ENCODE data around the gene CSRP2. TPM values are rescaled to one million over a fixed set of nuclear protein-coding genes. Genes with fewer than 3 reads are reported as not detected.

Gene CSRP2
- total and polyA plus RNA-seq, 2 of the 8 experiments (the other 6 are each of a cell fraction or from before 2014, with no cell fraction given), result 149 to 227 TPM

DNA sequence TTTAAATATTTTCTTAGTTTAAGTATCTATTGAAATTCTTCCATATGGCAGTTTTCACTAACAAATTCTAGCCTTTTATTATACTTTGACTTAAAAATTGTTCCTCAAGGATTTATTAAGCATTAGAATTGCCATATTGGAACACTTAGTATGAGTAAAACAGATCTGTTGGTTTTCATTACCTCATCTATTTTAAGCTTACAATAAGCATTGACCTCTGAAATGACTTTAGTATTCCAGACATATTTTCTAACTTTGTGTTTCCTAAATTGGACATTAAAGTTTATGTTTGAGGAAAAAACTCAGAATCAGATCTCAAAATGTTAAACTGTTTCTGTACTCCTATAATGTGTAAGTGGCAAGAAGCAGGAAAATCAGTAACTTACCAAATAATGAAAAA lies 48.4 kb downstream of the CSRP2 start:
- Histone ChIP-seq H2BK12ac (ENCODE audit: low read depth, low read length) (no peak overlapping the region), H3K27ac (ENCODE audit: low read depth, low read length) (no peak overlapping the region), H2AK5ac (ENCODE audit: low read depth, low read length) (no peak overlapping the region), H3K4ac (replicated peaks; ENCODE audit: insufficient read length, low read depth, low read length) (no peak overlapping the region), H3K9ac (replicated peaks in 1 of 4; ENCODE audit: extremely low read depth in 1 of 4, low read depth in 3 of 4, low read length in 3 of 4) (no peak overlapping the region), H4K8ac (ENCODE audit: extremely low read depth, insufficient read depth, low read length) (no peak overlapping the region), H2BK15ac (ENCODE audit: low read length) (no peak overlapping the region), H3K4me1 (replicated peaks in 1 of 4; ENCODE audit: control insufficient read depth in 3 of 4, insufficient read depth in 4 of 4, low read length in 3 of 4) (no peaks in the 10 kb centered on the region), H3K27me3 (replicated peaks in 1 of 4; ENCODE audit: control insufficient read depth in 3 of 4, extremely low read depth in 1 of 4, insufficient read depth in 3 of 4, low read length in 3 of 4) (no peaks in the 10 kb centered on the region), H4K5ac (ENCODE audit: insufficient read length, low read depth, low read length) (no peak overlapping the region), H3K79me1 (ENCODE audit: low read depth, low read length) (no peaks in the 10 kb centered on the region), H2BK20ac (ENCODE audit: low read length) (no peak overlapping the region), H3K18ac (ENCODE audit: extremely low read depth, low read length) (no peak overlapping the region), H2BK120ac (replicated peaks; ENCODE audit: low read depth, low read length) (no peak overlapping the region), H3K9me3 (ENCODE audit: insufficient read depth in 2 of 2, low read depth in 1 of 2, low read length in 1 of 2) (no peaks in the 10 kb centered on the region), H4K20me1 (replicated peaks in 1 of 2; ENCODE audit: control insufficient read depth in 1 of 2, insufficient read depth in 2 of 2, low read length in 2 of 2) (no peaks in the 10 kb centered on the region), H3K36me3 (ENCODE audit: control insufficient read depth in 2 of 4, insufficient read depth in 4 of 4, low read length in 3 of 4) (peaks cover 0 to 24% (median 5%) of the 10 kb centered on the region in 4 experiments; a peak in 4 of 8 replicates), H2BK5ac (ENCODE audit: low read depth, low read length) (no peak overlapping the region), H3K4me3 (ENCODE audit: extremely low read depth in 1 of 4, insufficient read depth in 2 of 4, low read depth in 3 of 4, low read length in 4 of 4) (no peak overlapping the region), H3K14ac (ENCODE audit: insufficient read length) (no peak overlapping the region), H3K23me2 (ENCODE audit: low read depth, low read length) (no peaks in the 10 kb centered on the region), H3K23ac (ENCODE audit: insufficient read length) (no peak overlapping the region), H2AFZ (ENCODE audit: low read length) (no peak overlapping the region), H3K4me2 (ENCODE audit: insufficient read depth in 1 of 2, low read depth in 2 of 2, low read length in 2 of 2) (no peak overlapping the region), H3K56ac (replicated peaks; ENCODE audit: insufficient read length, low read depth, low read length) (no peak overlapping the region), H3K79me2 (ENCODE audit: control insufficient read depth in 1 of 2, insufficient read depth in 2 of 2, low read length in 2 of 2) (no peaks in the 10 kb centered on the region), H4K91ac (replicated peaks; ENCODE audit: insufficient read length, low read length) (no peak overlapping the region)
- ChIA-PET CTCF (ENCODE audit: partially characterized antibody) (interaction anchor here (1.6 kb wide), 1 partner anchor 10 kb away, joined by 3 read pairs; no protein-coding TSS in a partner anchor), POLR2A (ENCODE audit: partially characterized antibody) (no interaction called here)
- TF ChIP-seq PHF8 (conservative IDR thresholded peaks at IDR 0.05; ENCODE audit: low read depth, low read length), result no peak
- TF ChIP-seq RFX5 (IDR thresholded peaks at IDR 0.05; ENCODE audit: borderline replicate concordance, low read depth, low read length), result no peak
- TF ChIP-seq HDAC2 (IDR thresholded peaks at IDR 0.05; ENCODE audit: borderline replicate concordance in 1 of 2, low read depth in 2 of 2, low read length in 2 of 2), result no peak
- no peak for TF ChIP-seq ZNF274 (IDR thresholded peaks at IDR 0.05; ENCODE audit: borderline replicate concordance, extremely low read depth, low read length)
- no peak for TF ChIP-seq FOSL1 (IDR thresholded peaks at IDR 0.05; ENCODE audit: insufficient read depth, low read depth, low read length)
- no peak for TF ChIP-seq JUND (IDR thresholded peaks at IDR 0.05; ENCODE audit: low read length)
- FAIRE-seq (no peak), DNase-seq (ENCODE audit: low read depth in 1 of 2, low spot score in 2 of 2) (no peak)

Data from H1 (cell line).